ENCODE results near the gene MS4A6E.
"Not testable (repeated sequence)": the region's sequence is repeated elsewhere in the genome, so short reads cannot be mapped to it uniquely, and the experiment has no call there.

The MS4A6E gene

GRCh38 chr11:60338053-60338452 lies 11.0 kb downstream of the MS4A6E start:
- DNase-seq = no peak

- no peak for DNase-seq
These were observed 12.3 kb downstream of the MS4A6E start for GRCh38 chr11:60339356-60339755.

GRCh38 chr11:60343094-60343704 lies 16.1 kb downstream of the MS4A6E start:
- peak in 1 of 2 donors; percentile 35 for DNase-seq

- DNase-seq = no peak
These were observed 17.1 kb downstream of the MS4A6E start for GRCh38 chr11:60344146-60344545.

- DNase-seq = peak; percentile 5 to 12
These were observed 18.4 kb downstream of the MS4A6E start for GRCh38 chr11:60345489-60345888.

GRCh38 chr11:60347084-60347797 lies 20.2 kb downstream of the MS4A6E start:
- DNase-seq = no peak

- no peak for DNase-seq
These were observed 21.1 kb downstream of the MS4A6E start for GRCh38 chr11:60348116-60348515.

- DNase-seq = no peak
These were observed 22.9 kb downstream of the MS4A6E start for GRCh38 chr11:60349990-60350389.

- DNase-seq = no peak
These were observed 30.7 kb downstream of the MS4A6E start for GRCh38 chr11:60357771-60358170.

- DNase-seq = no peak
These were observed 33.6 kb downstream of the MS4A6E start for GRCh38 chr11:60360621-60361020.

- no peak for DNase-seq
These were observed 35.2 kb downstream of the MS4A6E start for GRCh38 chr11:60362241-60362640.

GRCh38 chr11:60363542-60364470 lies 36.8 kb downstream of the MS4A6E start:
- peak; percentile 66 to 72 for DNase-seq

- not testable (repeated sequence) for DNase-seq
These were observed 39.3 kb downstream of the MS4A6E start for GRCh38 chr11:60366262-60366904.

- peak in 1 of 2 donors; percentile 27 for DNase-seq
These were observed 40.0 kb downstream of the MS4A6E start for GRCh38 chr11:60367009-60367408.

- DNase-seq = no peak
These were observed 40.8 kb downstream of the MS4A6E start for GRCh38 chr11:60367896-60368295.

GRCh38 chr11:60370252-60370810 lies 43.3 kb downstream of the MS4A6E start:
- no peak for DNase-seq

- DNase-seq = no peak
These were observed 43.8 kb downstream of the MS4A6E start for GRCh38 chr11:60370811-60371298.

GRCh38 chr11:60371386-60371785 lies 44.3 kb downstream of the MS4A6E start:
- DNase-seq = no peak

- no peak for DNase-seq
These were observed 44.8 kb downstream of the MS4A6E start for GRCh38 chr11:60371854-60372253.

GRCh38 chr11:60372767-60373166 lies 45.7 kb downstream of the MS4A6E start:
- no peak for DNase-seq

- DNase-seq = no peak
These were observed 48.3 kb downstream of the MS4A6E start for GRCh38 chr11:60375316-60375715.

- DNase-seq = no peak
These were observed 49.5 kb downstream of the MS4A6E start for GRCh38 chr11:60376601-60377000.
